Rectal smooth muscle tissue (tissue), 1 donor: ENCODE measurements around the gene RGL3.
"Not testable (repeated sequence)": the region's sequence is repeated elsewhere in the genome, so short reads cannot be mapped to it uniquely, and the experiment has no call there.

Experiments used
- H3K27ac ChIP-seq: one replicate; pipeline ENCODE4 v1.7.0; 2013; ENCODE audit warnings: low read depth, low read length, inconsistent platforms
- H3K27me3 ChIP-seq: one replicate; pipeline ENCODE4 v1.7.0; 2013; ENCODE audit warnings: low read length; ENCODE audit not compliant: control insufficient read depth, insufficient read depth
- H3K36me3 ChIP-seq: one replicate; pipeline ENCODE4 v1.7.0; 2013; ENCODE audit warnings: low read length; ENCODE audit not compliant: control insufficient read depth, insufficient read depth
- H3K4me1 ChIP-seq: one replicate; pipeline ENCODE4 v1.7.0; 2013; ENCODE audit warnings: low read length; ENCODE audit not compliant: control insufficient read depth, insufficient read depth
- H3K4me3 ChIP-seq: one replicate; pipeline ENCODE4 v1.7.0; 2013; ENCODE audit warnings: low read length
- H3K9ac ChIP-seq: one replicate; pipeline ENCODE4 v1.7.0; 2013; ENCODE audit warnings: low read length

Gene RGL3

DNA sequence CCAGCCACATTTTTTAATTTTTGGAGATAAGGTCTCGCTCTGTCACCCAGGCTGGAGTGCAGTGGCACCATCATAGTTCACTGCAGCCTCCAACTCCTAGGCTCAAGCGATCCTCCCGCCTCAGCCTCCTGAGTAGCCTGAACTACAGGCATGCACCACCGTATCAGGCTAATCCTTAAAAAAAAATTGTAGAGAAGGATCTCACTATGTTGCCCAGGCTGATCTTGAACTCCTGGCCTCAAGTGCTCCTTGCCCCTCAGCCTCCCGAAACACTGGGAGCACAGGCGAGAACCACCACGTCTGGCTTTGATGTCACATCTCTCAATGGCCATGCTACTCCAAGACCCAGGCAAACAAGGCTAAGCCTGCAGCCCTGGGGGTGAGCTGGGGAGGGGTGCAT lies 37.5 kb upstream of the RGL3 start:
- Histone ChIP-seq H3K27ac (no peak overlapping the region), H3K9ac (no peak overlapping the region), H3K27me3 (no peaks in the 10 kb centered on the region), H3K4me1 (no peaks in the 10 kb centered on the region), H3K36me3 (no peaks in the 10 kb centered on the region), H3K4me3 (no peak overlapping the region)

DNA sequence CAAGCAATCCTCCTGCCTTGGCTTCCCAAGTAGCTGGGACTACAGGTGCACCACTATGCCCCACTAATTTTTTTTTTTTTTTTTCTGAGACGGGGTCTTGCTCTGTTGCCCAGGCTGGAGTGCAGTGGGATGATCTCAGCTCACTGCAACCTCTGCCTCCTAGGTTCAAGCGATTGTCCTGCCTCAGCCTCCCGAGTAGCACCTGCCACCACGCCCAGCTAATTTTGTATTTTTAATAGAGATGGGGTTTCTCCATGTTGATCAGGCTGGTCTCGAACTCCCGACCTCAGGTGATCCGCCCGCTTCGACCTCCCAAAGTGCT lies 36.1 kb upstream of the RGL3 start:
- H3K4me1 ChIP-seq, H3K36me3 ChIP-seq, H3K4me3 ChIP-seq, H3K9ac ChIP-seq, H3K27ac ChIP-seq, H3K27me3 ChIP-seq: not testable (repeated sequence)

GRCh38 chr19:11453468-11454341 lies 34.6 kb upstream of the RGL3 start:
- Histone ChIP-seq H3K36me3 (peaks cover 7% of the 10 kb centered on the region), H3K27ac (no peak overlapping the region), H3K27me3 (no peaks in the 10 kb centered on the region), H3K9ac (no peak overlapping the region), H3K4me1 (no peaks in the 10 kb centered on the region), H3K4me3 (no peak overlapping the region)

- Histone ChIP-seq H3K36me3 (peaks cover 15% of the 10 kb centered on the region), H3K4me1 (no peaks in the 10 kb centered on the region), H3K27me3 (no peaks in the 10 kb centered on the region), H3K27ac (no peak overlapping the region), H3K4me3 (no peak overlapping the region), H3K9ac (no peak overlapping the region)
These were observed 33.7 kb upstream of the RGL3 start for GRCh38 chr19:11452620-11453310.

DNA sequence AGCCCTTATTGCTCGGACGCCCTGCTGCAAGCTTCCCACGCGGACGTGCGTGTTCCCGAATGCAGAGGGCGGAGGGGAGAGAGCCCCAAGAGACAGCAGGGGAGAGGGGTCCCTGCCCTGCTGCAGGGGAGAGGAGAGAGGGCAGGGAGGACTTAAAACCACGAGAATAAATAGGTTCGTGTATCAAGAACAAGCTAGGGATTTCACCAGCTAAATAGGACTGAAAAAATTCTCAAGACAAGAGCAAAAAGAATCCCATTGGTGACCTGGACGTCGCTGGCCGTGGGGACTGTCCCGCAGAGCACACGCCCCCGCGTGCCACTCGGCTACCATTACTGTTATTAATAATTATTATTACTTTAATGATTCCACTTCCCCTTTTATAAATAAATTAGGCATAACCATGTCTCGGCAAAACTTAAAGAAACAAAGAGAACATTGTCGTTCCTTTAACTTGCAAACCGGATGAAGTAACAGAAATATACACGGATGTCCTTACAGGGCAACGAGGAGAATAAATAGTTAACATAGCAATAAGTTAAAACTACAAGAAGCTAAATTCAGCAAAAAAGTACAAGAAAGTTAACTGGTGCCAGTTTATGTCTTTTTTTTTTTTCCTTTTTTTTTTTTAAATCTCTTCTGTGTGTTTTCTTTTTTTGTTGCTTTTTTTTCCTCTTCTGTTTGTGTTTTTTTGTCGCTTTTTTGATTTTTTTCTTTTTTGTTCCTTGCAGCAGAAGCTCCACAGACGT lies 32.9 kb upstream of the RGL3 start:
- Histone ChIP-seq H3K27ac (no peak overlapping the region), H3K4me1 (no peaks in the 10 kb centered on the region), H3K9ac (no peak overlapping the region), H3K36me3 (peaks cover 15% of the 10 kb centered on the region), H3K27me3 (no peaks in the 10 kb centered on the region), H3K4me3 (peak overlapping the region; percentile 8)

DNA sequence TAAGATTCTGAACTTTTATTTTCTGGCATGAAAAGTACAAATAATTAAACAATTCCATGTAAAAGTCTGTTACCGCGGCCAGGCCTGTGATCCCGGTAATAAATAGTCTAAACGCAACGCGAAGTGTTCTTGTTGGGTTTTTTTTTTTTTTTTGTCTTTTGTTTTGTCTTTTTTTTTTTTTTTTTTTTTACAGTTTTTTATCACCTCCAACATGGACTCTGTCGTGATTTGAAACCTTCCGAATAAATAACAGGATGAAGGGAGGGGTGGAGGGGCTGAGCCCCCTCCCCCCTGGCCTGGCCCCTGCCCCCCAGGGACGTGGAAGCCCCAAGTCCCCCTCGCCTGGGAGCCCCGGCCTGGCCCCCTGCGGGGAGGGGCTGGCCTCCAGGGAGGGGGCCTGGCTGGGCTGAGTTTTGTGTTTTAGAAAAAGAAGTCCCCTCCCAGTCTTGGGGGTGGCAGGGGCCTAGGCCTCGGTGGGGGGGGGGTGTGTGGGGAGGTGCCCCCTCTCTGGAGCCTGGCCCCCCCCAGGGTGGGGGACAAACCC lies 32.3 kb upstream of the RGL3 start:
- H3K27me3 ChIP-seq, result no peaks in the 10 kb centered on the region
- no peaks in the 10 kb centered on the region for H3K4me1 ChIP-seq
- no peak overlapping the region for H3K4me3 ChIP-seq
- peaks cover 18% of the 10 kb centered on the region for H3K36me3 ChIP-seq
- H3K9ac ChIP-seq, result no peak overlapping the region
- no peak overlapping the region for H3K27ac ChIP-seq

DNA sequence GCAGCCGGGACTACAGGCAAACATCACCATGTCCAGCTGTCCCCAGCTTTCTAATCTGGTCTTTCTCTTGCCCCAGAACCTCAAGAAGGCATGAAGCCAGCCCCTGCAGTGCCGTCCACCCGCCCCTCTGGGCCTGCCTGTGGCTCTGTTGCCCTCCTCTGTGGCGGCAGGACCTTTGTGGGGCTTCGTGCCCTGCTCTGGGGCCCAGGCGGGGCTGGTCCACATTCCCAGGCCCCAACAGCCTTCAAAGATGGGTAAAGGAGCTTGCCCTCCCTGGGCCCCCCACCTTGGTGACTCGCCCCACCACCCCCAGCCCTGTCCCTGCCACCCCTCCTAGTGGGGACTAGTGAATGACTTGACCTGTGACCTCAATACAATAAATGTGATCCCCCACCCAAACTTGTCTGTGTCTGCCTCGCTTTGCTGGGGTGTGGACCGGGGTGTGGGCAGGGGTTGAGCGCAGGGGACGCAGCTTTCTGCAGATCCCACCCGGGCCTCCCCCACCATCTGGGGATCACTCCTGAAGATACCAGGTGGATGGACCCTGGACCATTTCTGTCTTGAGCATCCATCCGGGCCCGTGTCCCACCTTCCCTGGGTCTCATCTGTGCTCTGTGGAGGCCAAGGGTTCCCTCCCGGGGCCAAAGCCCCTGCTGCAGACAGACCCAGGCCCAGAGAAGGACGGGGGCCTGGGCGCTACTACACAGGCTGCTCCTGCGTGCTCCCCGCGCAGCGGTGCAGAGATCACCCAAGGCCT lies 31.6 kb upstream of the RGL3 start:
- no peak overlapping the region for H3K4me3 ChIP-seq
- H3K27ac ChIP-seq, result no peak overlapping the region
- H3K27me3 ChIP-seq, result no peaks in the 10 kb centered on the region
- no peak overlapping the region for H3K9ac ChIP-seq
- H3K36me3 ChIP-seq, result peaks cover 18% of the 10 kb centered on the region
- no peaks in the 10 kb centered on the region for H3K4me1 ChIP-seq

DNA sequence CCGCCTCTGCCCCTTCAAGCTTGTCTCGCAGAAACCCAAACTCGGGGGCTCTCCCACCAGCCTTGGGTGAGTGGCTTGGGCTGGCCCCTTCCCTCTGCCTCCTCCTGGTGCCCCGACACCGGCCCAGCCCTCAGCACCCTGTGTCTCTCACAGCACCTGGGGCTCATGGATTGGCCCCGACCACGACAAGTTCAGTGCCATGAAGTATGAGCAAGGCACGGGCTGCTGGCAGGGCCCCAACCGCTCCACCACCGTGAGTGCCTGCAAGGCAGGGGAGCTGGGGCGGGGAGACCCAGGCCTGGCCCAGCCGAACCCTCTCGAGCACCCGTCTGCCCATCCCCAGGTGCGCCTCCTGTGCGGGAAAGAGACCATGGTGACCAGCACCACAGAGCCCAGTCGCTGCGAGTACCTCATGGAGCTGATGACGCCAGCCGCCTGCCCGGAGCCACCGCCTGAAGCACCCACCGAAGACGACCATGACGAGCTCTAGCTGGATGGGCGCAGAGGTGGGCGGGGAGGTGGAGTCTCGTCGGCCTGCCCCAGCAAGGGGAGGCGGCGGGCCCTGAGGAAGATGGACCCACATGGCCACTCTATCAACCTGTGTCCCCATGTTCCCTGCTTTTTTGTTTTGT lies 29.9 kb upstream of the RGL3 start:
- H3K36me3 ChIP-seq, result peaks cover 21% of the 10 kb centered on the region
- no peak overlapping the region for H3K4me3 ChIP-seq
- H3K9ac ChIP-seq, result no peak overlapping the region
- no peaks in the 10 kb centered on the region for H3K4me1 ChIP-seq
- H3K27ac ChIP-seq, result no peak overlapping the region
- H3K27me3 ChIP-seq, result no peaks in the 10 kb centered on the region

GRCh38 chr19:11448410-11448809 lies 29.3 kb upstream of the RGL3 start:
- Histone ChIP-seq H3K36me3 (peaks cover 21% of the 10 kb centered on the region), H3K9ac (no peak overlapping the region), H3K27me3 (no peaks in the 10 kb centered on the region), H3K4me1 (no peaks in the 10 kb centered on the region), H3K27ac (no peak overlapping the region), H3K4me3 (no peak overlapping the region)

- no peaks in the 10 kb centered on the region for H3K4me1 ChIP-seq
- H3K4me3 ChIP-seq, result no peak overlapping the region
- no peaks in the 10 kb centered on the region for H3K27me3 ChIP-seq
- no peak overlapping the region for H3K27ac ChIP-seq
- no peak overlapping the region for H3K9ac ChIP-seq
- peaks cover 21% of the 10 kb centered on the region for H3K36me3 ChIP-seq
These were observed 28.5 kb upstream of the RGL3 start for GRCh38 chr19:11447347-11448262.
